Measurements from ENCODE around the gene SLIT3.

DNA sequence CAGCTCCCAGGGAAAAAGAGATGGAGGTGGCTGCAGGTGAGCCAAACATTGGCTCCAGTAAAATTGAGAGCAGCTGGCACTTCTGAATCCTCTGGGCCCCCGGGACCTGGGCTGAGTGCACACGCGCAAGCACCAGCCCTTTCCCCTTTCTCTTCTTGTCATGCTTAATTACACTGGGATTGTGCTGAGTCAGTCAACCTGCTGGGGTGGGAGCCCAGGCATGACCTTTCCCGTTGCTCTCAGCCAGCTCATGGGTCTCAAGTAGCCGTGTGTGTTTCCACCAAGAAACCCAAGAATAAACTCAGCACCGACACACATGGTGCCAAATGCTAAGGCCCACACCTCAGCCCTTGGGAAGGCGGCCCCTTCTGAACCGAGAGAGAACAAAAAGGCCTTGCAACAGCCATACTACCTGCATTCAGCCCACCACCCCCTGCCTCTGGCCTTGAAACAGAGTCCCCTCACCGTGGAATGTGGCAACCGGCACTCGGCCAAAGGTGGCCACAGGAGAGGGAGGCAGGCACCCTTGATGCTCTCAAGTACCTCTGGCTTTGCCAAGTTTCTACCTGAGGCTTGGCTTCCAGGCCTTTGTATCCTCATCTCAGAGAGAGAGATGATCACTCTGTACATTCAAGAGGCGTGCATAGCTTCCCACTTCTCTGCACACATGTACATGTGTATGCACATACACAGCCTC, 28.1 kb downstream of the SLIT3 start:
- TF ChIP-seq POLR2A (IDR thresholded peaks at IDR 0.05; ENCODE audit: low read length), result no peak
- no peak for TF ChIP-seq GATA1 (IDR thresholded peaks at IDR 0.05; ENCODE audit: low read depth, low read length)

Measured in erythroblast (primary cell).